HG03108 (cell line): ENCODE measurements around the gene PARVB.

Source experiments
- ATAC-seq: cut with Tn5 transposase; IDR thresholded peaks from one replicate; pipeline ENCODE4 v1.9.1; 2021; ENCODE audit warnings: moderate library complexity; ENCODE audit not compliant: unreplicated experiment

PARVB gene

DNA sequence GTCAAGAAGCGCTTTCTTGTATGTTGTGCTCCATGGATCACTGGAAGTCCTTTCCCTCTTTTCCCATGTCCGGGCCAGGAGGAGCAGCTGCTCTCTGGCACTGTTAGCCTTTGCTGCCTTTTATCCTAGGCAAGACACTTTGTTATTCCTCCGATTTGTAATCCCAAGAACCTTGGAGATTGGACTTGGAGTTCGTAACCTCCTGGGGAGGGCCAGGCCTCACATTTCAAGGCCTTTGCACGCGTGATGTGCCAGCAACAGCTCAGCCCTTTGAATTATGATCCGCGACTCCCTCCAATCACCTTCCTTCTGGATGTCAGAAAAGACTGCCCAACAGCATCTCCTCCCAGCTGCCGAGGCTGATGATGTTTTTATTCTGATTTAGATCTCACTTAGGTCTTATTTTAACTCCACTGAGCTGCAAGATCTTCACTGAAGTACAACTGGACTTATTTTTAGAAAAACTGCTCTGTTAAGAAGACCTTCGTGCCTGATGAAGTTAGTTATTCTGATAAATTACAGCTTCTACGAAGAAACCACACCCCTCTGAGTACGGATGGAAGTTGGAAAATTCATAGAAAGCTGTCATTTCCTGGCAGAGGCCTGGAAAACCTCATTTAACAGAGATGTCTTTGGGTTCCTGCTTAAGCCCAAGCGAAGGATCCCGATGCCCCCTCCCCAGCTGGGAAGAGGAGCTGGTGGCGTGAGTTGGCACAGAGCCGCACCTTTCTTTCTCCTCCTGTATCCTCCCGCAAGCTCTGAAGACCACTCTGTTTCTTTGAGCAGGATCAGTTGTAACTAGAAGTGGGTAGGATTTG is 62.4 kb downstream of the PARVB start:
- ATAC-seq, result no peak

DNA sequence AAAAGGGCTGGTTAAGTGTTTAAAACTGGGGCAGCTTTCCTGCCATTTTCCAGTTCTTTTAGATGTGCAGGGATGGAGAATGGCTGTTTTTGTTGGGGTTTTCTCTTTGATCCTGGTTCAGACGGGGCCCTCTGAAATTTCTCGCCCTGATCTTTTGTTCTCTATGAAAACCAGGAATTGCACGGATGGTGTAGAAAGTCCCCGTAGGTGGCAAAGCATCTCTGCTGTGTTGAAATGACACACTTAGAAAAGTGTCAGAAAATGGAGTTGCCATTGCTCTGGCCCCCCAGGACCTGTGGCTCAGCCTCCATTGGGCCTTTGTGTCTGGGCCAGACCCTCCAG is 63.0 kb downstream of the PARVB start:
- no peak for ATAC-seq

DNA sequence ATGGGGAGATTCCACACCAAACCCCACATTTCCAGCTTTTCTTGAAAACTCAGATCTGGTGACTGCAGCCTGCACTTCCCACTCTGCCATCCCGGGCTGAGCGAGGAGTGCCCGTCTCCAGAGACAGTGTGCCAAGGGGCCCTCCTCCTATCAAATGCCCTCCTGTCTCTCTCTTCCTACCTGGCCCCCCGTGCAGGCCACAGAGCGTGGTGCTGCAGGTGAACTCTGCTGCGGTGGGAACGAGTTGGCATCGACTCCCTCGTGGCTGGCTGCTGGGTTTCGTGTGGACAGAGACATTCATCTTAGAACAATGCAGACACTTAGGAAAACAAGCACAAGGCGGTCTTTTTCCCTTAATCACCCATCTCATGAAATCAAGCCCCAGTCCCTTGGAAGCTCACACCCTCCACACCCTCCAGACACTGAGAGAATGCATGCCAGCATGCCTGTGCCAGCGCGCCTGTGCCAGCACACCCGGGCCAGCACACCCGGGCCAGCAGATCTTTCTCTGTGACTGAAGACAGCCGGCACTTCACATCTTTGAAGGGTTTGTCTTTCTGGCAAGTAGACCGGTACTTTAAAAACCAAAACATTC is 65.0 kb downstream of the PARVB start:
- ATAC-seq, result no peak

GRCh38 chr22:44089717-44090570 is 65.8 kb downstream of the PARVB start:
- ATAC-seq, result no peak

GRCh38 chr22:44090571-44090905 is 66.4 kb downstream of the PARVB start:
- ATAC-seq, result no peak

DNA sequence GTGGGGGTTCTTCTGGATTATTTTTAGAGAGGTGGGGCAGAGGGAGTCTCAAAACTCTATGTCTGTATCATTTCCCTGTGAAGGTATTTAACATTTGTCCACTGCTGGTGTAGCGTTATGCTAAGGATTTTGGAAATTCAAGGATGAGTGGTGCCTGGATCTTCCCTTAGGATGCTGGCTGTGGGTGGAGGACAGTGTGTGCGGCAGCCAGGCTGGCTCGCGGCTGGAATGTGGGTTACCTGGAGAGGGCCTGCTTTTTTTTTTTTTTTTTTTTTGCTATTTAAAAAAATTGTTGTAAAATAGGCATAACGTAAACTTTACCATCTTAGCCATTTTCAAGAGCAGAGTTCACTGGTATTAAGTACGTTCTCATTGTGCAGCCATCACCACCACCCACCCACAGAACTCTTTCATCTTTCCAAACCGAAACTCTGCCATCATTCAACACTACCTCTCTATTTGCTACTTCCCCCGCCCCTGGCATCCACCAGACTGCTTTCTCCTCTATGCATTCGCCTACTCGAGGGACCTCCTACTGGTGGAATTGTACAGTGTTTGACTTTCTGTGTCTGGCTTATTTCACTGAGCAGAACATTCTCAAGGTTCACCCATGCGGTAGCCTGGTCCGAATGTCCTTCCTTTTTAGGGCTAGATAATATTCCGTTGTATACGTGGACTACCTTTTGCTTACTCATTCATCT is 67.1 kb downstream of the PARVB start:
- no peak for ATAC-seq

GRCh38 chr22:44091751-44092150 is 67.6 kb downstream of the PARVB start:
- ATAC-seq, result no peak

GRCh38 chr22:44092636-44093220 is 68.6 kb downstream of the PARVB start:
- ATAC-seq, result no peak

- no peak for ATAC-seq
Measured at GRCh38 chr22:44093791-44094190, 69.7 kb downstream of the PARVB start.

GRCh38 chr22:44094751-44095302 is 70.7 kb downstream of the PARVB start:
- ATAC-seq, result no peak

- no peak for ATAC-seq
Measured at GRCh38 chr22:44096736-44097135, 72.6 kb downstream of the PARVB start.

GRCh38 chr22:44097263-44098020 is 73.3 kb downstream of the PARVB start:
- no peak for ATAC-seq

DNA sequence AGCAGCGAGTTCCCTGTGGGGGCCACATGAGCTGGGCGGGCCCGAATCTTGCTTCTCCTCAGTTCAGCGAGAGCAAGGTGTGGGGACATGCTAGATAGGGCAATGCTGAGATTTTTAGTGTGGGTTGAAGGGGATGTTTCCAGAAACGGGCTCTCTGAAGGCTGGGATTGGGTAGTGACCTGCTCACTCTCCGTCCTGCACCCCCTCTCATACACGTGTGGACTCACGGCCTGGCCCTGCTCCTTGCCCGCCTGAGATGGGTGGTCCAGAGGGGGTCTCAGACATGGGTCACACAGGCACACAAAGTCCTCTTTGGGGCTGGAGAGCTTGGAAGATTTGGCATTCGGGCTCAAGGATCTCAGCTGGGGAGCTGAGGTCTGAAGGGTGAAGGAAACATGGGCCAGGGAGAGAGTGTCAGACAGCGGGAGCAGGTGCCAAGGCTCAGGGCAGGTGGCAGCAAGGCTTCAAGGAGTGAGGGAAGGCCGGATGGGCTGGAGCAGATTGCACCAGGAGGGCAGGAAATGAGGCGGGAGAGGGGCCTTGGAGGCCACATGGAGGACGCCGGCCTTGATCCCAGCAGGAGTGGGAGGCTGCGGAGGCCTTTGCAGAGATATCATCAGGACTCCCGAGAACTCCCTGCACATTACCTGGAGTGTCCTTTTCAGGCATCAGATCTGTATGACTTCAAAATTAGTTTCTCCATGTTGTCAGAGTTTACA is 74.1 kb downstream of the PARVB start:
- no peak for ATAC-seq

GRCh38 chr22:44098966-44099530 is 74.9 kb downstream of the PARVB start:
- no peak for ATAC-seq

GRCh38 chr22:44099696-44100095 is 75.6 kb downstream of the PARVB start:
- ATAC-seq, result no peak

GRCh38 chr22:44100411-44100810 is 76.3 kb downstream of the PARVB start:
- ATAC-seq, result no peak

- no peak for ATAC-seq
Measured at GRCh38 chr22:44102121-44102520, 78.0 kb downstream of the PARVB start.

- no peak for ATAC-seq
Measured at GRCh38 chr22:44102856-44103255, 78.8 kb downstream of the PARVB start.
